HL-60 (cell line): Measurements from ENCODE around the gene HS1BP3.

Experiments
- DNase-seq, 2 experiments: peaks; one replicate each; pipeline ENCODE4 v3.0.0-alpha.2; 2010 to 2020; ENCODE audit warnings: low read depth in 1 of 2, low spot score in 1 of 2
- H3K27ac ChIP-seq: fragments of 250-450 bp; sonication (Bioruptor Pico); replicated peaks from 2 replicates; pipeline ENCODE4 v1.5.1; 2020; ENCODE audit warnings: mild to moderate bottlenecking, moderate library complexity
- H3K27me3 ChIP-seq: fragments of 250-450 bp; sonication (Bioruptor Pico); 2 replicates; pipeline ENCODE4 v1.5.1; 2021; ENCODE audit warnings: mild to moderate bottlenecking, moderate library complexity; ENCODE audit not compliant: insufficient read depth, poor library complexity, severe bottlenecking
- H3K4me3 ChIP-seq: replicated peaks from 2 replicates; pipeline ENCODE4 v1.5.1; 2011; ENCODE audit warnings: mild to moderate bottlenecking, control low read depth, low read length; ENCODE audit not compliant: insufficient read depth
- GABPA ChIP-seq: IDR thresholded peaks from 2 replicates; pipeline ENCODE4 v1.6.1; 2012; ENCODE audit warnings: low read depth
- POLR2AphosphoS5 ChIP-seq: IDR thresholded peaks from 2 replicates; pipeline ENCODE4 v1.6.1; 2012; ENCODE audit warnings: low read depth
- SPI1 ChIP-seq: IDR thresholded peaks from 2 replicates; pipeline ENCODE4 v1.6.1; 2012; ENCODE audit warnings: low read depth, mild to moderate bottlenecking, borderline replicate concordance
- TF ChIP-seq, protein P1 (sequence below): IDR thresholded peaks from 2 replicates; pipeline ENCODE4 v1.6.1; 2012; ENCODE audit warnings: low read depth; ENCODE audit not compliant: insufficient replicate concordance
- TF ChIP-seq, protein P2 (sequence below): IDR thresholded peaks from one replicate; pipeline ENCODE4 v1.5.1; 2011; ENCODE audit warnings: low read length, control low read depth, inconsistent platforms; ENCODE audit not compliant: insufficient read depth

The HS1BP3 gene

DNA sequence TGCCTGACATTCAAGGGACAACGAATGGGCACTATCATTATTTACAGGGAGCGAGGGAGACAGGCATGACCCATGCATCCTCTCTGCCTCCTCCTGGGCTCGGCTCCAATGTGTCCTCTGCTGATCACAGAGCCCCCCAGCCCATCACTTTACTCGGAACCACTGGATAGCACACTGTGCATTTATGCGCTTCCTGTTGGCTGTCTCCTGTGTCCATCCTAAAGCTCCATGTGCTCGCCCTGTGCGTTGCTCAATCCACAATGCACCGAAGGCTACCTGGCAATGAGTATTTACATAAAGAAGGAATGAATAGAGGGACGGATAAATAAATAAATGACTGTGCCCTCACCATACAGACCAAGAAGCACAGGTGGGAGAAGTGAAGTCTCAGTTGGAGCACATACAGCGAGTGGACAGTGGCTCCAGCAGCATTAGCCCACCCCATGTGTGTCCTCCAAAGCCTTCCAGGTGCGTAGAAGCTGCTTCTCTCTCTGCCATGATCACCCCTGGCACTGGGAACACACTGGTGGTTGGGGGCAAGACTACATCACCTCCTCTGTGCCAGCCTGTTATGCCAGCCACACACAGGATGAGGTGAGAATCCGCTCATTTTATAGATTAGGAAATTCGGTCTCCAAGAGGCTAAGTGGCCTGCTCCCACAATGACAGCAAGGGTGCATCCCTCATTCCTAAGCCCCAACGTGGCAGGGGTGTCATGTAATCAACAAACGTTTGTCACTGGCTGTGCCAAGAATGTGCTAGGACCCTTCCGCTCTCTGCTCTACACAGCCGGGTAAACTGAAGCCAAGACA is 13.7 kb upstream of the HS1BP3 start:
- TF ChIP-seq, protein P1, sequence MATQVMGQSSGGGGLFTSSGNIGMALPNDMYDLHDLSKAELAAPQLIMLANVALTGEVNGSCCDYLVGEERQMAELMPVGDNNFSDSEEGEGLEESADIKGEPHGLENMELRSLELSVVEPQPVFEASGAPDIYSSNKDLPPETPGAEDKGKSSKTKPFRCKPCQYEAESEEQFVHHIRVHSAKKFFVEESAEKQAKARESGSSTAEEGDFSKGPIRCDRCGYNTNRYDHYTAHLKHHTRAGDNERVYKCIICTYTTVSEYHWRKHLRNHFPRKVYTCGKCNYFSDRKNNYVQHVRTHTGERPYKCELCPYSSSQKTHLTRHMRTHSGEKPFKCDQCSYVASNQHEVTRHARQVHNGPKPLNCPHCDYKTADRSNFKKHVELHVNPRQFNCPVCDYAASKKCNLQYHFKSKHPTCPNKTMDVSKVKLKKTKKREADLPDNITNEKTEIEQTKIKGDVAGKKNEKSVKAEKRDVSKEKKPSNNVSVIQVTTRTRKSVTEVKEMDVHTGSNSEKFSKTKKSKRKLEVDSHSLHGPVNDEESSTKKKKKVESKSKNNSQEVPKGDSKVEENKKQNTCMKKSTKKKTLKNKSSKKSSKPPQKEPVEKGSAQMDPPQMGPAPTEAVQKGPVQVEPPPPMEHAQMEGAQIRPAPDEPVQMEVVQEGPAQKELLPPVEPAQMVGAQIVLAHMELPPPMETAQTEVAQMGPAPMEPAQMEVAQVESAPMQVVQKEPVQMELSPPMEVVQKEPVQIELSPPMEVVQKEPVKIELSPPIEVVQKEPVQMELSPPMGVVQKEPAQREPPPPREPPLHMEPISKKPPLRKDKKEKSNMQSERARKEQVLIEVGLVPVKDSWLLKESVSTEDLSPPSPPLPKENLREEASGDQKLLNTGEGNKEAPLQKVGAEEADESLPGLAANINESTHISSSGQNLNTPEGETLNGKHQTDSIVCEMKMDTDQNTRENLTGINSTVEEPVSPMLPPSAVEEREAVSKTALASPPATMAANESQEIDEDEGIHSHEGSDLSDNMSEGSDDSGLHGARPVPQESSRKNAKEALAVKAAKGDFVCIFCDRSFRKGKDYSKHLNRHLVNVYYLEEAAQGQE: no peak
- no peak for TF ChIP-seq POLR2AphosphoS5
- TF ChIP-seq GABPA: no peak
- TF ChIP-seq, protein P2, sequence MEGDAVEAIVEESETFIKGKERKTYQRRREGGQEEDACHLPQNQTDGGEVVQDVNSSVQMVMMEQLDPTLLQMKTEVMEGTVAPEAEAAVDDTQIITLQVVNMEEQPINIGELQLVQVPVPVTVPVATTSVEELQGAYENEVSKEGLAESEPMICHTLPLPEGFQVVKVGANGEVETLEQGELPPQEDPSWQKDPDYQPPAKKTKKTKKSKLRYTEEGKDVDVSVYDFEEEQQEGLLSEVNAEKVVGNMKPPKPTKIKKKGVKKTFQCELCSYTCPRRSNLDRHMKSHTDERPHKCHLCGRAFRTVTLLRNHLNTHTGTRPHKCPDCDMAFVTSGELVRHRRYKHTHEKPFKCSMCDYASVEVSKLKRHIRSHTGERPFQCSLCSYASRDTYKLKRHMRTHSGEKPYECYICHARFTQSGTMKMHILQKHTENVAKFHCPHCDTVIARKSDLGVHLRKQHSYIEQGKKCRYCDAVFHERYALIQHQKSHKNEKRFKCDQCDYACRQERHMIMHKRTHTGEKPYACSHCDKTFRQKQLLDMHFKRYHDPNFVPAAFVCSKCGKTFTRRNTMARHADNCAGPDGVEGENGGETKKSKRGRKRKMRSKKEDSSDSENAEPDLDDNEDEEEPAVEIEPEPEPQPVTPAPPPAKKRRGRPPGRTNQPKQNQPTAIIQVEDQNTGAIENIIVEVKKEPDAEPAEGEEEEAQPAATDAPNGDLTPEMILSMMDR: no peak
- TF ChIP-seq SPI1: no peak
- Histone ChIP-seq H3K27me3 (peaks cover 47% of the 10 kb centered on the region), H3K4me3 (no peak overlapping the region), H3K27ac (no peak overlapping the region)
- DNase-seq: no peak

DNA sequence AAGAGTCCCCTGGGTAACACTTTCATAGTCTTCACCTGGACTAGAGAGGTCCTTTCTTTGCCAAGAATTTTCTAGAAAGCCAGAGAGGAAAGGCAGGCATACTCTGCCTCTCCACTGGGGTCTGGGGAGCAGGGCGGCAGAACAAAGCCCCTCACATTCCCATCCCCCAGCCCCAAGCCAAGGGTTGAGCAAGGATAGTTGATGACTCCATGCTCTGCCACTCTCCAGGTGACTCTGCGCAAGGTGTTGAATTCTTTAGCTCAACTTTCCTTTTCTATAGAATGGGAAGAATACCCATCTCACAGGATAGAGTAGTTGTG is 13.1 kb upstream of the HS1BP3 start:
- H3K27me3 ChIP-seq: peaks cover 46% of the 10 kb centered on the region

GRCh38 chr2:20663196-20664070 is 12.5 kb upstream of the HS1BP3 start:
- Histone ChIP-seq H3K27ac (no peak overlapping the region), H3K4me3 (no peak overlapping the region), H3K27me3 (peaks cover 43% of the 10 kb centered on the region)
- DNase-seq: no peak
- TF ChIP-seq, protein P1: no peak

More for the DNA sequence above, 13.1 kb upstream of the HS1BP3 start:
- Histone ChIP-seq H3K4me3 (no peak overlapping the region), H3K27ac (no peak overlapping the region)
- TF ChIP-seq, protein P1: no peak
- TF ChIP-seq SPI1 (no peak), GABPA (no peak), POLR2AphosphoS5 (no peak)
- TF ChIP-seq, protein P2: no peak
- DNase-seq: no peak
